RWPE1 (cell line): ENCODE measurements around the gene THRB.
"Not testable (repeated sequence)": the region's sequence is repeated elsewhere in the genome, so short reads cannot be mapped to it uniquely, and the experiment has no call there.

Source experiments
- CTCF ChIA-PET: fragments of 350-600 bp; sonication (Branson Sonifier 250); formaldehyde crosslinking; extraction: SDS; loops from one replicate; lab custom pipeline; 2021; lab: Yijun Ruan, JAX
- POLR2A ChIA-PET: fragments of 400-600 bp; formaldehyde crosslinking; extraction: SDS; loops from one replicate; lab custom pipeline; 2020; ENCODE audit warnings: antibody characterized with exemption; ENCODE audit not compliant: low non-redundant PET; lab: Yijun Ruan, JAX
- DNase-seq: peaks from one replicate; pipeline ENCODE4 v3.0.0; 2012; ENCODE audit warnings: low spot score
- H3K27ac ChIP-seq: fragments of 450-650 bp; 2 replicates; pipeline ENCODE4 v1.5.1; 2017
- CTCF ChIP-seq: fragments of 450-650 bp; conservative IDR thresholded peaks from 2 replicates; pipeline ENCODE4 v1.5.1; 2017; ENCODE audit warnings: low read depth, mild to moderate bottlenecking

Gene THRB

GRCh38 chr3:24401090-24401810, 93.4 kb downstream of the THRB start:
- POLR2A ChIA-PET = no interaction called here
- H3K27ac ChIP-seq = no peak overlapping the region
- no peak for DNase-seq

GRCh38 chr3:24400450-24400849, 94.2 kb downstream of the THRB start:
- TF ChIP-seq CTCF = no peak
- DNase-seq = no peak
- CTCF ChIA-PET = no interaction called here
- no peak overlapping the region for H3K27ac ChIP-seq
- POLR2A ChIA-PET = no interaction called here

More at GRCh38 chr3:24401090-24401810, 93.4 kb downstream of the THRB start:
- CTCF ChIA-PET = interaction anchor here (0.6 to 0.9 kb wide), 2 partner anchors 35 to 535 kb away, joined by 3 to 7 read pairs; no protein-coding TSS in a partner anchor
- no peak for TF ChIP-seq CTCF

GRCh38 chr3:24400015-24400414, 94.6 kb downstream of the THRB start:
- POLR2A ChIA-PET = no interaction called here
- TF ChIP-seq CTCF = no peak
- CTCF ChIA-PET = no interaction called here
- no peak overlapping the region for H3K27ac ChIP-seq
- no peak for DNase-seq

GRCh38 chr3:24399614-24400013, 95.0 kb downstream of the THRB start:
- ChIA-PET CTCF (no interaction called here), POLR2A (no interaction called here)
- no peak for DNase-seq
- no peak overlapping the region for H3K27ac ChIP-seq
- no peak for TF ChIP-seq CTCF

GRCh38 chr3:24398712-24399111, 95.9 kb downstream of the THRB start:
- POLR2A ChIA-PET, DNase-seq, CTCF ChIA-PET, H3K27ac ChIP-seq: not testable (repeated sequence)

GRCh38 chr3:24396338-24396737, 98.3 kb downstream of the THRB start:
- no peak overlapping the region for H3K27ac ChIP-seq
- no peak for DNase-seq
- no peak for TF ChIP-seq CTCF
- POLR2A ChIA-PET = no interaction called here
- CTCF ChIA-PET = no interaction called here

GRCh38 chr3:24394754-24395153, 99.9 kb downstream of the THRB start:
- no peak for TF ChIP-seq CTCF

More at GRCh38 chr3:24394754-24395153, 99.9 kb downstream of the THRB start:
- ChIA-PET POLR2A (no interaction called here), CTCF (no interaction called here)
- no peak overlapping the region for H3K27ac ChIP-seq
- DNase-seq = no peak
